ENCODE measurements around the gene PPIA.

DNA sequence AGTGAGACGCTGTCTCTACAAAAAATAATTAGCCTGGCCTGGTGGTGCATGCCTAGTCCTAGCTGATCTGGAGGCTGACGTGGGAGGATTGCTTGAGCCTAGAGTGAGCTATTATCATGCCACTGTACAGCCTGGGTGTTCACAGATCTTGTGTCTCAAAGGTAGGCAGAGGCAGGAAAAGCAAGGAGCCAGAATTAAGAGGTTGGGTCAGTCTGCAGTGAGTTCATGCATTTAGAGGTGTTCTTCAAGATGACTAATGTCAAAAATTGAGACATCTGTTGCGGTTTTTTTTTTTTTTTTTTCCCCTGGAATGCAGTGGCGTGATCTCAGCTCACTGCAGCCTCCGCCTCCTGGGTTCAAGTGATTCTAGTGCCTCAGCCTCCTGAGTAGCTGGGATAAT lies 5.4 kb downstream of the PPIA start:
- TF ChIP-seq, protein P1, sequence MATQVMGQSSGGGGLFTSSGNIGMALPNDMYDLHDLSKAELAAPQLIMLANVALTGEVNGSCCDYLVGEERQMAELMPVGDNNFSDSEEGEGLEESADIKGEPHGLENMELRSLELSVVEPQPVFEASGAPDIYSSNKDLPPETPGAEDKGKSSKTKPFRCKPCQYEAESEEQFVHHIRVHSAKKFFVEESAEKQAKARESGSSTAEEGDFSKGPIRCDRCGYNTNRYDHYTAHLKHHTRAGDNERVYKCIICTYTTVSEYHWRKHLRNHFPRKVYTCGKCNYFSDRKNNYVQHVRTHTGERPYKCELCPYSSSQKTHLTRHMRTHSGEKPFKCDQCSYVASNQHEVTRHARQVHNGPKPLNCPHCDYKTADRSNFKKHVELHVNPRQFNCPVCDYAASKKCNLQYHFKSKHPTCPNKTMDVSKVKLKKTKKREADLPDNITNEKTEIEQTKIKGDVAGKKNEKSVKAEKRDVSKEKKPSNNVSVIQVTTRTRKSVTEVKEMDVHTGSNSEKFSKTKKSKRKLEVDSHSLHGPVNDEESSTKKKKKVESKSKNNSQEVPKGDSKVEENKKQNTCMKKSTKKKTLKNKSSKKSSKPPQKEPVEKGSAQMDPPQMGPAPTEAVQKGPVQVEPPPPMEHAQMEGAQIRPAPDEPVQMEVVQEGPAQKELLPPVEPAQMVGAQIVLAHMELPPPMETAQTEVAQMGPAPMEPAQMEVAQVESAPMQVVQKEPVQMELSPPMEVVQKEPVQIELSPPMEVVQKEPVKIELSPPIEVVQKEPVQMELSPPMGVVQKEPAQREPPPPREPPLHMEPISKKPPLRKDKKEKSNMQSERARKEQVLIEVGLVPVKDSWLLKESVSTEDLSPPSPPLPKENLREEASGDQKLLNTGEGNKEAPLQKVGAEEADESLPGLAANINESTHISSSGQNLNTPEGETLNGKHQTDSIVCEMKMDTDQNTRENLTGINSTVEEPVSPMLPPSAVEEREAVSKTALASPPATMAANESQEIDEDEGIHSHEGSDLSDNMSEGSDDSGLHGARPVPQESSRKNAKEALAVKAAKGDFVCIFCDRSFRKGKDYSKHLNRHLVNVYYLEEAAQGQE (IDR thresholded peaks at IDR 0.05; ENCODE audit: low read depth): no peak
- TF ChIP-seq EZH2 (IDR thresholded peaks at IDR 0.05) (no peak), ZFX (IDR thresholded peaks at IDR 0.05) (no peak), CTCF (IDR thresholded peaks at IDR 0.05 in 2 of 3, conservative IDR thresholded peaks at IDR 0.05 in 1 of 3; ENCODE audit: borderline replicate concordance in 1 of 3, insufficient read depth in 1 of 3, low read depth in 2 of 3, low read length in 2 of 3) (no peak), POLR2A (IDR thresholded peaks at IDR 0.05; ENCODE audit: borderline replicate concordance, extremely low read depth, insufficient read depth, insufficient read length) (no peak), POLR2AphosphoS5 (IDR thresholded peaks at IDR 0.05; ENCODE audit: low read depth, low read length) (no peak; the same call in 1 of the 2 replicates), MAX (IDR thresholded peaks at IDR 0.05) (no peak), EZH2phosphoT487 (IDR thresholded peaks at IDR 0.05; ENCODE audit: borderline replicate concordance) (no peak), ELF1 (IDR thresholded peaks at IDR 0.05; ENCODE audit: borderline replicate concordance, low read depth) (no peak), RAD21 (IDR thresholded peaks at IDR 0.05; ENCODE audit: low read depth) (no peak)

All from HCT116 (cell line).